Panc1 (cell line): ENCODE results near the gene AGFG1. TPM values are rescaled to one million over a fixed set of nuclear protein-coding genes. Genes with fewer than 3 reads are reported as not detected.

Experiments used
- ATAC-seq: fragments of 200-7000 bp; cut with Tn5 transposase; 2 replicates; pipeline ENCODE4 v1.9.1; 2020; ENCODE audit warnings: mild to moderate bottlenecking, moderate library complexity
- BruUV-seq: library from RNA; stranded (reverse); fragments of 400-500 nt; replicated peaks from 2 replicates; lab custom pipeline; 2021; lab: Mats Ljungman, UMichigan
- CTCF ChIA-PET: fragments of 300-600 bp; sonication (Branson Sonifier 250); formaldehyde crosslinking; loops from one replicate; lab custom pipeline; 2022; ENCODE audit warnings: antibody characterized with exemption; lab: Charles Lee
- POLR2A ChIA-PET: fragments of 300-600 bp; sonication (Branson Sonifier 250); formaldehyde crosslinking; loops from one replicate; lab custom pipeline; 2022; ENCODE audit warnings: antibody characterized with exemption; lab: Charles Lee
- DNase-seq: peaks from one replicate; pipeline ENCODE4 v3.0.0-alpha.2; 2010; ENCODE audit warnings: low read depth, low spot score
- H3K27ac ChIP-seq: 2 replicates; pipeline ENCODE4 v1.5.1; 2011; ENCODE audit warnings: mild to moderate bottlenecking, low read length, inconsistent platforms
- H3K27me3 ChIP-seq: fragments of 200-500 bp; sonication (Bioruptor generic); 2 replicates; pipeline ENCODE4 v1.6.0; 2014; ENCODE audit warnings: low read length, inconsistent platforms; ENCODE audit not compliant: control insufficient read depth, insufficient read depth
- H3K36me3 ChIP-seq: fragments of 200-500 bp; sonication (Bioruptor generic); 2 replicates; pipeline ENCODE4 v1.5.1; 2014; ENCODE audit warnings: inconsistent platforms, mild to moderate bottlenecking, low read length, moderate library complexity; ENCODE audit not compliant: control insufficient read depth, insufficient read depth
- H3K4me1 ChIP-seq: 2 replicates; pipeline ENCODE4 v1.5.1; 2011; ENCODE audit warnings: inconsistent platforms, mild to moderate bottlenecking, low read length, moderate library complexity; ENCODE audit not compliant: control insufficient read depth, insufficient read depth
- H3K4me3 ChIP-seq, 2 experiments: 2 replicates each; pipeline ENCODE4 v1.5.1; 2011 to 2012; ENCODE audit warnings: low read depth in 2 of 2, low read length in 2 of 2, mild to moderate bottlenecking in 2 of 2, inconsistent platforms in 1 of 2, moderate library complexity in 1 of 2
- H3K9me3 ChIP-seq: fragments of 200-500 bp; sonication (Bioruptor generic); 2 replicates; pipeline ENCODE4 v1.5.1; 2014; ENCODE audit warnings: low read depth, mild to moderate bottlenecking, inconsistent platforms, low read length, moderate library complexity; ENCODE audit not compliant: control insufficient read depth, insufficient read depth
- CTCF ChIP-seq: fragments of 450-650 bp; IDR thresholded peaks from 2 replicates; pipeline ENCODE4 v1.5.1; 2017; ENCODE audit warnings: mild to moderate bottlenecking
- POLR2AphosphoS5 ChIP-seq: IDR thresholded peaks from 2 replicates; pipeline ENCODE4 v1.6.1; 2012; ENCODE audit warnings: mild to moderate bottlenecking, low read depth, low read length, moderate library complexity
- REST ChIP-seq, 2 experiments: IDR thresholded peaks; 2 replicates each; pipeline ENCODE4 v1.6.1; 2011 to 2012; ENCODE audit warnings: low read depth in 2 of 2, control low read depth in 1 of 2, low read length in 1 of 2, mild to moderate bottlenecking in 1 of 2, moderate library complexity in 1 of 2; ENCODE audit not compliant: insufficient read depth in 1 of 2
- SIN3A ChIP-seq: IDR thresholded peaks from 2 replicates; pipeline ENCODE4 v1.6.1; 2012; ENCODE audit warnings: low read depth, mild to moderate bottlenecking, low read length, moderate library complexity, borderline replicate concordance; ENCODE audit not compliant: insufficient read depth
- TCF7L2 ChIP-seq: IDR thresholded peaks from 2 replicates; pipeline ENCODE4 v1.6.1; 2011; ENCODE audit warnings: mild to moderate bottlenecking, low read depth, low read length, inconsistent platforms
- in situ Hi-C: cut with HindIII; loops from 2 replicates; pipeline ENCODE4 v1.10.0; 2016; ENCODE audit warnings: low sequenced_read_pairs, low pct_unique_long_range_greater_than_20kb
- intact Hi-C: fragments of 100-400 bp; cut with micrococcal nuclease; formaldehyde crosslinking; loops from one replicate; pipeline ENCODE4 v1.10.0; 2022; ENCODE audit not compliant: unreplicated experiment
- total RNA-seq: library from RNA; stranded (reverse); gene quantifications from one replicate; pipeline ENCODE4 v1.2.1, GENCODE V29; 2021; ENCODE audit not compliant: unreplicated experiment

The AGFG1 gene
- total RNA-seq, 1 experiment from 2014 or later = 98.5 TPM

DNA sequence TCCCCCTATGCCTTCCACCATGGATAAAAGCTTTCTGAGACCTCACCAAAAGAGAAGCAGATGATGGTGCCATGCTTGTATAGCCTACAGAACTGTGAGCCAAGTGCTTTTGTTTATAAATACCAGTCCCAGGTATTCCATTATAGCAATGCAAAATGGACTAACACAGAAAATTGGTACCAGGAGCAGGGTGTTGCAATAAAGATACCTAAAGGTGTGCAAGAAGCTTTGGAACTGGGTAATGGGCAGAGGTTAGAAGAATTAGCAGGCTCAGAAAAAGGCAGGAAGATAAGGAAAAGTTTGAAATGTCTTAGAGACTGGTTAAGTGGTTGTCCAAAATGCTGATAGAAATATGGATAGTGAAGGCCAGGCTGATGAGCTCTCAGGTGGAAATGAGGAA lies 110.4 kb downstream of the AGFG1 start:
- in situ Hi-C loops (no loop called here), intact Hi-C loops (no loop called here)
- no TSS peak for BruUV-seq

DNA sequence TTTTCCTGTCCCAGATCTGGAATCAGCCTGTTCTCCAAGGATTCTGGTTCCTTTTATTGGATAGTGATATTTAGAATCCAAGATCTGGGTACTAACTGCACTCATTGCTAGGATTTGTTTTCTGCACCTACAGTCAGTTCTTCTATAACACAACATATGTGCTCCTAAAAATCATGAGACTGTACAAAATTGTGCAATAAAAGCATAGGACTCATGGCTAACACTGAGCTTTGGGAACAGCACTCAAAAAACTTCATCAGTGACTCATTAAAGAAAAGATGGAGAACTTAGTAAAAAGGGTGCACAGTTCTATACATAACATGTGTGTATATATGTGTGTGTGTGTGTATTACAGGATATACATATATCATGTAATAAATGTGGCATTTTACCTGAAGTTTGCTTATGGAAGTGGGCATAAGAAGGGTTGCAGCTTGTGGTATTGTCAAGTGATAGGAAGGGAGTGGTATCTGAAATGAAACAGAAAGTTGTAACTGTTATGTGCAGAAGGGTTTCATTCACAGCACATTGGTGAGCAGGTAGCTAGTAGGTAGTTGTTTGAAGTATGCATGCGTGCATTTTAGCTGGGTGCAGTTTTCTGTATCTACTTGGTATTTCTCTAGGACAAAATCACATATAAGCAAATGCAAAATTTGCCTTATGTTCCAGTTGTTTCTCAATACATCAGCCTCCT lies 120.9 kb downstream of the AGFG1 start:
- TF ChIP-seq REST (IDR thresholded peaks at IDR 0.05; ENCODE audit: insufficient read depth in 1 of 2, low read depth in 2 of 2, low read length in 1 of 2) (no peak), CTCF (no peak), POLR2AphosphoS5 (no peak), SIN3A (no peak), TCF7L2 (no peak)
- CTCF ChIA-PET = no interaction called here

More for the DNA sequence above, 110.4 kb downstream of the AGFG1 start:
- Histone ChIP-seq H3K4me3 (no peak overlapping the region), H3K9me3 (no peaks in the 10 kb centered on the region), H3K36me3 (no peaks in the 10 kb centered on the region), H3K27ac (no peak overlapping the region), H3K4me1 (no peaks in the 10 kb centered on the region), H3K27me3 (no peaks in the 10 kb centered on the region; the same call in none of the 2 replicates)
- no peak for TF ChIP-seq POLR2AphosphoS5
- TF ChIP-seq TCF7L2 = no peak
- TF ChIP-seq REST (IDR thresholded peaks at IDR 0.05; ENCODE audit: insufficient read depth in 1 of 2, low read depth in 2 of 2, low read length in 1 of 2) = no peak
- no peak for TF ChIP-seq SIN3A
- ChIA-PET CTCF (no interaction called here), POLR2A (no interaction called here)
- no peak for ATAC-seq
- no peak for DNase-seq

More for the DNA sequence above, 120.9 kb downstream of the AGFG1 start:
- no peak overlapping the region for H3K27ac ChIP-seq
- ATAC-seq = no peak
- intact Hi-C loops (no loop called here), in situ Hi-C loops (no loop called here)
- no TSS peak for BruUV-seq
- peaks cover 3% of the 10 kb centered on the region; the same call in 1 of the 2 replicates for H3K27me3 ChIP-seq
- no peaks in the 10 kb centered on the region for H3K36me3 ChIP-seq
- POLR2A ChIA-PET = no interaction called here
- no peak for DNase-seq
- no peaks in the 10 kb centered on the region for H3K4me1 ChIP-seq
- no peaks in the 10 kb centered on the region for H3K9me3 ChIP-seq
- no peak overlapping the region for H3K4me3 ChIP-seq
